ENCODE data around the gene PRXL2C. TPM values are rescaled to one million over a fixed set of nuclear protein-coding genes. Genes with fewer than 3 reads are reported as not detected.

The PRXL2C gene
- total and polyA plus RNA-seq, 2 experiments from 2014 or later = 8.8 to 11.0 TPM

DNA sequence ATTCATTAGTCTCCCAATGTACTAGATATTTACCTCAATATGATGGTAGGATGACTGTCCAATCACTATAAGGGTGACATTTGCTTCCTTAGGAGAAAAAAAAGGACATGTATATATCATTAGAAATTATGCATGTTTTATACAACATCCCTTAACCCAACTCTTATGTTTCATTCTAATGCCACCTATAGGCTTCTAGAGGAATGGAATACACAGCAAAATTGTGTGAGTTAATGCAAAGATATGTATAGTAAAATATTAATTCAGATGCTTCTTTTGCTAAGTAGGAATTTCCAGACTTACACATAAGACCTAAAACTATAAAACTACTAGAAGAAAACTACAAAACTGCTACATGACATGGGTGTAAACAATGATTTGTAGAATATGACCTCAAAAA is 3.5 kb downstream of the PRXL2C start:
- H4K20me1 ChIP-seq (ENCODE audit: insufficient read depth, poor library complexity, severe bottlenecking) = no peaks in the 10 kb centered on the region
- no peaks in the 10 kb centered on the region for H3K27me3 ChIP-seq
- H3K9me3 ChIP-seq (ENCODE audit: low read depth) = no peaks in the 10 kb centered on the region
- no peaks in the 10 kb centered on the region for H3K9me2 ChIP-seq (replicated peaks; ENCODE audit: insufficient read depth)
- TF ChIP-seq EZH2phosphoT487 (IDR thresholded peaks at IDR 0.05; ENCODE audit: low read depth, severe bottlenecking, unreplicated experiment) (no peak), EZH2 (IDR thresholded peaks at IDR 0.05; ENCODE audit: borderline replicate concordance) (no peak), CTCF (IDR thresholded peaks at IDR 0.05; ENCODE audit: poor library complexity) (peak; percentile 55)
- no peak overlapping the region for H3K4me2 ChIP-seq
- H3K79me2 ChIP-seq = peaks cover 4% of the 10 kb centered on the region
- no peak overlapping the region for H3K4me3 ChIP-seq
- H3K27ac ChIP-seq = no peak overlapping the region
- no peak overlapping the region for H2AFZ ChIP-seq
- DNase-seq (ENCODE audit: low spot score) = no peak
- H3K36me3 ChIP-seq (replicated peaks; ENCODE audit: insufficient read depth, low read depth) = no peaks in the 10 kb centered on the region
- H3K4me1 ChIP-seq (ENCODE audit: insufficient read depth) = peaks cover 5% of the 10 kb centered on the region

DNA sequence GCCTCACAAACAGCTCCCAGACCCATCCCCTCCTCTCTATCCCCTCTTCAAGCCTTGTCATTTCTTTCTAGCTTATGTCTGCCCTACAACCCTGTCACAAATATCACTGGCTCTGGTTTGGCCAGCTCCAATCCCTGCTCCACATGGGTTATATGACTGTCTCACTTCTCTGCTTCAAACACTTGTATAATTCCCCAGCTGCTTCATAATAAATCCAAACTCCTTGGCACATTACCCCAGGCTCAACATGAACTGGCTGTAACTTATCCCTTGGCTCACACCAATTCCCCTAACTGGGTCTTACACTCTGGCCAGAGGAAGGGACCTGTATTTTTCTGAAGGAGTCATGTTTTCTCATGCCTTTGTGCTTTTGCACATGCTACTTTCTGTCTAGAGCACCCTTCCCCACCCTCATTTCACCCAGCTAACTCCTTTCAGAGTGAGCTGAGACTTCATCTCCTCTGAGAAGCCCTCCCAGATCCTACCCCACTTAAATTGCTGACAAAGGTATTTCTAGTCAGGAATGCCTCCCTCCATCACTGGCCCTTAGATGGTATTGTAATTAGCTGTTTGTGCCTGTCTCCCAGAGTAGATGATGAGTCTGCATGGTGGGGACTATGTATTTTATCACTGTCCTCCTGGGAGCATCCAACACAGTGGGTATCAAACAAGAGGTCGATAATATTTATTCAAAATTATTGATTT is 5.3 kb downstream of the PRXL2C start:
- Histone ChIP-seq H3K27ac (no peak overlapping the region), H3K4me2 (no peak overlapping the region), H2AFZ (no peak overlapping the region), H3K36me3 (replicated peaks; ENCODE audit: insufficient read depth, low read depth) (no peaks in the 10 kb centered on the region), H3K4me1 (ENCODE audit: insufficient read depth) (no peaks in the 10 kb centered on the region), H3K4me3 (no peak overlapping the region), H3K27me3 (no peaks in the 10 kb centered on the region), H4K20me1 (ENCODE audit: insufficient read depth, poor library complexity, severe bottlenecking) (no peaks in the 10 kb centered on the region), H3K79me2 (peaks cover 4% of the 10 kb centered on the region), H3K9me3 (ENCODE audit: low read depth) (no peaks in the 10 kb centered on the region), H3K9me2 (replicated peaks; ENCODE audit: insufficient read depth) (no peaks in the 10 kb centered on the region)
- DNase-seq (ENCODE audit: low spot score) = no peak
- 92% methylated on average over 1 of the region's 1 CpG for WGBS (ENCODE audit: low lambda C conversion rate, missing lambda C conversion rate)
- TF ChIP-seq CTCF (IDR thresholded peaks at IDR 0.05; ENCODE audit: poor library complexity) (no peak), EZH2 (IDR thresholded peaks at IDR 0.05; ENCODE audit: borderline replicate concordance) (no peak), EZH2phosphoT487 (IDR thresholded peaks at IDR 0.05; ENCODE audit: low read depth, severe bottlenecking, unreplicated experiment) (no peak)

DNA sequence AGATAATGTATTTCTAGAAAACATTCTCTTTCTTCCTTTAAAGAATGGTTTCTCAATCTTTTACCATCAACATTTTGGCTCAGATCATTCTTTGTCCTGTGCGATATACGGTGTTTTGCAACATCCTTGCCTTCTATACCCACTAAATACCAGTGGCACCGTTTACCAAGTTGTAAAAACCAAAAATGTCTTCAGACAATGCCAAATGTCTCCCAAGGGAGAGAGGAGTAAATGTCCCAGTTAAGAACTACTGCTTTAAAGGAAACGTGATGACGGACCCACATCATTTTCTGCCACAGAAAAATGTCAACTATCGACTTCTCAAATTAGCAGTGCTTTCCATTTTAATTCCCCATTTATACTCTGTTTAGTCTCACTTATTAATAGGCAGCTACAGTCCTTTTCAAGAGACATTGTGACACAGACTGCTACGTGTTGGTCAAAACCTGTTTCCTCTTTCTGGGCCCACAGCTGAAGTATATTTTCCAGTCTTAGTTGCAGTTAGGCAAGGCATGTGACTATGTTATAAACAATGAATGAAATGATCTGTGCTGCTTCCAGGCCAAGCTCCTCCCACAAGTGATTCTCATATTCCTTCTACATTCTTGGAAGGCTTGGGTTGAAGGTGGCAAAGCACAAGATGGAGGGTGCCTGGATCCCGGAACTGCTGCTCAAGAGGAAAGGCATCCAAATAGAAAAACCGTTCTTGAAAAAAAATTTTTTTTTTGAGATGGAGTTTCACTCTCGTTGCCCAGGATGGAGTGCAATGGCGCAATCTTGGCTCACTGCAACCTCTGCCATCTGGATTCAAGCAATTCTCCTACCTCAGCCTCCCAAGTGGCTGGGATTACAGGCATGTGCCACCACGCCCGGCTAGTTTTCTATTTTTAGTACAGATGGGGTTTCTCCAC is 8.8 kb downstream of the PRXL2C start:
- no peaks in the 10 kb centered on the region for H3K79me2 ChIP-seq
- H3K9me3 ChIP-seq (ENCODE audit: low read depth) = no peaks in the 10 kb centered on the region
- WGBS (ENCODE audit: low lambda C conversion rate, missing lambda C conversion rate) = 84% methylated on average over 13 of the region's 13 CpGs
- no peak for DNase-seq (ENCODE audit: low spot score)
- no peak overlapping the region for H3K4me3 ChIP-seq
- TF ChIP-seq CTCF (IDR thresholded peaks at IDR 0.05; ENCODE audit: poor library complexity) (no peak), EZH2phosphoT487 (IDR thresholded peaks at IDR 0.05; ENCODE audit: low read depth, severe bottlenecking, unreplicated experiment) (no peak), EZH2 (IDR thresholded peaks at IDR 0.05; ENCODE audit: borderline replicate concordance) (no peak)
- no peak overlapping the region for H2AFZ ChIP-seq
- no peaks in the 10 kb centered on the region for H3K9me2 ChIP-seq (replicated peaks; ENCODE audit: insufficient read depth)
- no peaks in the 10 kb centered on the region for H4K20me1 ChIP-seq (ENCODE audit: insufficient read depth, poor library complexity, severe bottlenecking)
- no peaks in the 10 kb centered on the region for H3K36me3 ChIP-seq (replicated peaks; ENCODE audit: insufficient read depth, low read depth)
- no peaks in the 10 kb centered on the region for H3K27me3 ChIP-seq
- no peaks in the 10 kb centered on the region for H3K4me1 ChIP-seq (ENCODE audit: insufficient read depth)
- no peak overlapping the region for H3K4me2 ChIP-seq
- peak overlapping the region; percentile 35 for H3K27ac ChIP-seq

All from hepatocyte (in vitro differentiated cells).